Ishikawa (cell line): ENCODE results near the gene ELMO3.

Source experiments
- CEBPB ChIP-seq: IDR thresholded peaks from 2 replicates; pipeline ENCODE4 v1.6.1; 2012
- CREB1 ChIP-seq: IDR thresholded peaks from 2 replicates; pipeline ENCODE4 v1.6.1; 2012; ENCODE audit warnings: low read depth
- EGR1 ChIP-seq: IDR thresholded peaks from 2 replicates; pipeline ENCODE4 v1.6.1; 2012
- EP300 ChIP-seq: IDR thresholded peaks from 2 replicates; pipeline ENCODE4 v1.6.1; 2012; ENCODE audit warnings: borderline replicate concordance
- FOXM1 ChIP-seq: IDR thresholded peaks from 2 replicates; pipeline ENCODE4 v1.6.1; 2012; ENCODE audit warnings: low read depth, borderline replicate concordance
- MAX ChIP-seq: IDR thresholded peaks from 2 replicates; pipeline ENCODE4 v1.6.1; 2012
- NFIC ChIP-seq: IDR thresholded peaks from 2 replicates; pipeline ENCODE4 v1.6.1; 2012
- RAD21 ChIP-seq: IDR thresholded peaks from 2 replicates; pipeline ENCODE4 v1.6.1; 2012; ENCODE audit warnings: low read depth
- REST ChIP-seq: IDR thresholded peaks from 2 replicates; pipeline ENCODE4 v1.6.1; 2012; ENCODE audit warnings: low read depth, mild to moderate bottlenecking
- TAF1 ChIP-seq: IDR thresholded peaks from 2 replicates; pipeline ENCODE4 v1.6.1; 2012; ENCODE audit warnings: low read depth, mild to moderate bottlenecking
- TCF12 ChIP-seq: IDR thresholded peaks from 2 replicates; pipeline ENCODE4 v1.6.1; 2012; ENCODE audit warnings: low read depth
- TEAD4 ChIP-seq: IDR thresholded peaks from 2 replicates; pipeline ENCODE4 v1.6.1; 2012
- USF1 ChIP-seq: IDR thresholded peaks from 2 replicates; pipeline ENCODE4 v1.6.1; 2012
- YY1 ChIP-seq: IDR thresholded peaks from 2 replicates; pipeline ENCODE4 v1.6.1; 2012; ENCODE audit warnings: low read depth
- ZBTB7A ChIP-seq: IDR thresholded peaks from 2 replicates; pipeline ENCODE4 v1.6.1; 2012; ENCODE audit warnings: low read depth

The ELMO3 gene

GRCh38 chr16:67200491-67200890 lies 1.6 kb downstream of the ELMO3 start:
- TF ChIP-seq TCF12 = no peak
- no peak for TF ChIP-seq REST
- no peak for TF ChIP-seq CREB1
- TF ChIP-seq MAX = no peak

GRCh38 chr16:67201411-67202345 lies 2.7 kb downstream of the ELMO3 start:
- no peak for TF ChIP-seq CEBPB
- TF ChIP-seq FOXM1 = no peak
- TF ChIP-seq ZBTB7A = no peak
- no peak for TF ChIP-seq TCF12
- no peak for TF ChIP-seq REST
- no peak for TF ChIP-seq CREB1
- no peak for TF ChIP-seq RAD21
- no peak for TF ChIP-seq TAF1
- TF ChIP-seq YY1 = no peak
- TF ChIP-seq NFIC = no peak
- no peak for TF ChIP-seq MAX
- no peak for TF ChIP-seq USF1
- no peak for TF ChIP-seq EP300
- TF ChIP-seq TEAD4 = no peak
- no peak for TF ChIP-seq EGR1

- no peak for TF ChIP-seq FOXM1
- TF ChIP-seq MAX = no peak
- no peak for TF ChIP-seq NFIC
- no peak for TF ChIP-seq USF1
- TF ChIP-seq CEBPB = no peak
- TF ChIP-seq EGR1 = no peak
- TF ChIP-seq TAF1 = no peak
- TF ChIP-seq EP300 = no peak
- TF ChIP-seq TCF12 = no peak
- no peak for TF ChIP-seq RAD21
- TF ChIP-seq ZBTB7A = no peak
- TF ChIP-seq REST = no peak
- no peak for TF ChIP-seq TEAD4
- no peak for TF ChIP-seq YY1
- no peak for TF ChIP-seq CREB1
These were observed 3.5 kb downstream of the ELMO3 start for GRCh38 chr16:67202426-67202825.

- TF ChIP-seq EP300 (no peak), RAD21 (no peak)
These were observed 4.1 kb downstream of the ELMO3 start for GRCh38 chr16:67202956-67203493.
